ENCODE measurements around the gene FASTKD1.

The FASTKD1 gene

DNA sequence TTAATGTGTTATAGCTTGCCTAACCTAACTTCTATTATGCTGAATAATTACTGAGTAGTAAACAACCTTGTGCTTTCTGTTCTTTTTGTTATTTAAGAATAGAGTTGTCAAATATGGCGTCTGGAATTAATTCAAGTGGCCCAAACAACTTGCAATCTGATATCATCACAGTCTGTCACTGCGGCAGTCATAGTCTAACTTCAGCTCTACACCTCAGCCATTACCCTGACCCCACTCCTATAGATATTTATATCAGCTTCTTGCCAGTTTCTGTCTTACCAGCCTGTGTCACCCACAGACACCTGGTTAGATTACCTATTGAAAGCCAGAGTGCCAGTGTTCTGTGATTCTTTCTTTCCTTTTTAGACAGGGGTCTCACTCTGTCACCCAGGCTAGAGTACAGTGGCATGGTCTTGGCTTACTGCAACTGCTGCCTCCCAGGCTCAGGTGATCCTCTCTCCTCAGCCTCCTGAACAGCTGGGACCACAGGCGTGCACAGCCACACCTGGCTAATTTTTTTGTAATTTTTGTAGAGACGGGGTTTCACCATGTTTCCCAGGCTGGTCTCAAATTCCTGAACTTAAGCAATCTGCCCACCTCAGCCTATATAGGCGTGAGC lies 78.2 kb downstream of the FASTKD1 start:
- no peak for DNase-seq

DNA sequence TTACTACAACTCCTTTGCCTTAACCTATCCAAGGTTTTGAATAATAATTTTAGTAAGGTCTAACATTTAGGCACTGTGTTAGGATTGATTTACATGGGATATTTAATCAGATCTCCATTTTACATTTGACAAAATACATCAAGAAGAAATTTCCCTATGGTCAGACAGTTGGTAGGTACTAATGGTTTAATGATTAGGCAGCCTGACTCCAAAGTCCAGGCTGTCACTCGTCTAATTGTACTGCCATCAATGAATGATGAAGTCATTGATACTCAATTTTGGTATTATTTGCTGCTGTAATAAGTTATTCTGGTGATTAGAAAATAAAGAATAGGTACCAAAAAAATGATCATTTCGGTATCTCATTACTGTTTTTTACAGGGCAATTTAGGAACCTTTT lies 80.3 kb downstream of the FASTKD1 start:
- no peak for DNase-seq

DNA sequence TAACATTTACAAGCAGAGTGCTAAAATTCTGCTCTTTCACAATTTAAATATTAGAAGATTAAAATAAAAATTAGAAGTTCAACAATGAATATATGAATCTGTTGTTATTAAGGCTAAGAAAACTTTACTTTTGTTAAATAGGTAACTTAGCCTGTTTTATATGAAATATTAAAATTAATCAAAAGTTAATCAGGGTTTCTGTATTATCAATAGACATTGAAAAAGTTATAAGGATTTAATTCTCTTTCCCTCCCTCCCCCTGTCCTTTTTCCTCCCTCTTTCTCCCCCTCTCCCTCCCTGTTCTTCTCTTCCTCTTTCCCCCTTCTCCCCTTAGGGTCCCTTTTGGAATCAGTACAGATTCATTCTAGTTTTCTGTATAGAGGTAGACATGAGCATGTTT lies 82.3 kb downstream of the FASTKD1 start:
- DNase-seq, result no peak

DNA sequence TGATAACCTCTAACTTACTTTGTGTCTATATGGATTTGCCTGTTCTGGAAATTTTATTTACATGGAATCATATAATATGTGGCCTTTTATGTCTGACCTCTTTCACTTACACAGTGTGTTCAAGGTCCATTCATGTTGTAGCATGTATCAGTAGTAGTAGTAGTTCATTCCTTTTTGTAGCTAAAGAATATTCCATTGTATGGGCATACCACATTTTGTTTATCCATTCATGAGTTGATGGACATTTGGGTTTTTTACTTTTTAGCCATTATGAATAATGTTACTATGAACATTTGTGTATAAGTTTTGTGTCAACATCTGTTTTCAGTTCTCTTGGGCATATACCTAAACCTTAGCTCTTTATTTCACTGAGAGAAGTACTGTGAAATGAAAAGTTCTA lies 82.8 kb downstream of the FASTKD1 start:
- DNase-seq, result no peak

DNA sequence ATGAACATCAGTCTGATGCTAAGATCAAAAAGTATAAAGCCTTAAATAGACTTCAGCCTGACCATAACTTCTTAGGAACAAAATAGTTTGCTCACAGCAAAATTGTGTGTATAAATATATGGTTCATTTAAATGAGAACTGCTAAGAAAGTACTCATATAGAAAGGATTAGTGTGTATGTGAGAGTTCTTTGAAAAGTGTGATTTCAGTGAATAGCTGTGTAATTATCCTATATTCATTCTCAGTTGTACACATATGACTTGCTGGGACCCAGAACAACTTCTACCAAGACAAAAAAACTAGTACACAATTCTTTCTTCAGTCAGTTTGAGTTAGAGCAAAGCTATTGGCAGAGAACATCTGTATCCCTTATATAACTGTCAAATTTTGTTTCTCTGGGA lies 87.2 kb downstream of the FASTKD1 start:
- no peak for DNase-seq

DNA sequence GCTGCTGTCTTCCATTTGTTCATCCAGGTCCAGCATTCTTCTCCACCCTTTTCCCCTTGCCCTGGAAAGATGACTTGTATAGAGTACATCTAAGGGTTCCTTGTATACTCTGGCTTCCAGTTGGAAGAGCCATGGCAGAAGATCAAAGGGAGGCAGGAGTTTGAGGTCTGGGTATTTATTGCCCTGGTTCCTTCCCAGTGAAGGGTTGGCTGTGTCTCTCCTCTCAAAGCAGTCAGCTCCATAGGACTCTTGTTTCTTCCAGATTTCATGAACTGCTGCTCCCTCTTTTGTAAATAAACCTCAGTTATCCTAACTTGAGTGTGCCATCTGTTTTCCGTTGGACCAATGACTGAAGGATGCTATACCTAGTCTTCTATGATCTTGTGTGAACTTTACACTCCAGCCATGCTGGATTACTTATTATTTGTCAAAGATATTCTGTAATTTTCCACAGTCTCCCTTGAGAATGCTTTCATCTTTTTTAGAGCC lies 88.0 kb downstream of the FASTKD1 start:
- no peak for DNase-seq

DNA sequence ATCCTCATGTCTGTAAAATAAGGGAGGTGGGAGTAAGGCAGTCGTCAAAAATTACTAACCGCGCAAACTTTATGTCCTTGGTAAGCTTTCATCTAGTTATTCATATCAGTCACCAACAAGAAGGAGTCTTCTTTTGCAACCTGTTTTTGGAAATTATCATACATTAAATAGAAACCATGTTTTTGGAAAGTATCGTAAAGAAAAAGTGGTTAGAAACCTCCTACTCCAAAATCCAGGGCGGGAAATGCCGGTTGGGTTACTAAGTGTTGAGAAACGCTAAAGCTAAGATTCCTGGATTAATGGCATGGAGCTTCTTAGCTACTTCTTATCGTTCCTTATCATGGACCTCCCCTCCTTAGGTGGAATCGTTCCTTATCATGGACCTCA lies 93.6 kb downstream of the FASTKD1 start:
- DNase-seq, result no peak

Measured in stimulated activated CD4-positive, alpha-beta T cell treated with anti-CD3 and anti-CD28 coated beads, Interleukin-4, amount 100 ng/mL, for 1 hour (primary cell).